Panc1 (cell line): ENCODE data around the gene ATP6V0A4. TPM values are rescaled to one million over a fixed set of nuclear protein-coding genes. Genes with fewer than 3 reads are reported as not detected.
A peak's percentile ranks its signal among the peaks of the same experiment; 100 is the strongest.

Experiments
- ATAC-seq: fragments of 200-7000 bp; cut with Tn5 transposase; 2 replicates; pipeline ENCODE4 v1.9.1; 2020; ENCODE audit warnings: mild to moderate bottlenecking, moderate library complexity
- BruUV-seq: library from RNA; stranded (reverse); fragments of 400-500 nt; replicated peaks from 2 replicates; lab custom pipeline; 2021; lab: Mats Ljungman, UMichigan
- CTCF ChIA-PET: fragments of 300-600 bp; sonication (Branson Sonifier 250); formaldehyde crosslinking; loops from one replicate; lab custom pipeline; 2022; ENCODE audit warnings: antibody characterized with exemption; lab: Charles Lee
- POLR2A ChIA-PET: fragments of 300-600 bp; sonication (Branson Sonifier 250); formaldehyde crosslinking; loops from one replicate; lab custom pipeline; 2022; ENCODE audit warnings: antibody characterized with exemption; lab: Charles Lee
- DNase-seq: peaks from one replicate; pipeline ENCODE4 v3.0.0-alpha.2; 2010; ENCODE audit warnings: low read depth, low spot score
- H3K27ac ChIP-seq: 2 replicates; pipeline ENCODE4 v1.5.1; 2011; ENCODE audit warnings: mild to moderate bottlenecking, low read length, inconsistent platforms
- H3K27me3 ChIP-seq: fragments of 200-500 bp; sonication (Bioruptor generic); 2 replicates; pipeline ENCODE4 v1.6.0; 2014; ENCODE audit warnings: low read length, inconsistent platforms; ENCODE audit not compliant: control insufficient read depth, insufficient read depth
- H3K36me3 ChIP-seq: fragments of 200-500 bp; sonication (Bioruptor generic); 2 replicates; pipeline ENCODE4 v1.5.1; 2014; ENCODE audit warnings: inconsistent platforms, mild to moderate bottlenecking, low read length, moderate library complexity; ENCODE audit not compliant: control insufficient read depth, insufficient read depth
- H3K4me1 ChIP-seq: 2 replicates; pipeline ENCODE4 v1.5.1; 2011; ENCODE audit warnings: inconsistent platforms, mild to moderate bottlenecking, low read length, moderate library complexity; ENCODE audit not compliant: control insufficient read depth, insufficient read depth
- H3K4me3 ChIP-seq, 2 experiments: 2 replicates each; pipeline ENCODE4 v1.5.1; 2011 to 2012; ENCODE audit warnings: low read depth in 2 of 2, low read length in 2 of 2, mild to moderate bottlenecking in 2 of 2, inconsistent platforms in 1 of 2, moderate library complexity in 1 of 2
- H3K9me3 ChIP-seq: fragments of 200-500 bp; sonication (Bioruptor generic); 2 replicates; pipeline ENCODE4 v1.5.1; 2014; ENCODE audit warnings: low read depth, mild to moderate bottlenecking, inconsistent platforms, low read length, moderate library complexity; ENCODE audit not compliant: control insufficient read depth, insufficient read depth
- POLR2AphosphoS5 ChIP-seq: IDR thresholded peaks from 2 replicates; pipeline ENCODE4 v1.6.1; 2012; ENCODE audit warnings: mild to moderate bottlenecking, low read depth, low read length, moderate library complexity
- SIN3A ChIP-seq: IDR thresholded peaks from 2 replicates; pipeline ENCODE4 v1.6.1; 2012; ENCODE audit warnings: low read depth, mild to moderate bottlenecking, low read length, moderate library complexity, borderline replicate concordance; ENCODE audit not compliant: insufficient read depth
- TCF7L2 ChIP-seq: IDR thresholded peaks from 2 replicates; pipeline ENCODE4 v1.6.1; 2011; ENCODE audit warnings: mild to moderate bottlenecking, low read depth, low read length, inconsistent platforms
- in situ Hi-C: cut with HindIII; loops from 2 replicates; pipeline ENCODE4 v1.10.0; 2016; ENCODE audit warnings: low sequenced_read_pairs, low pct_unique_long_range_greater_than_20kb
- intact Hi-C: fragments of 100-400 bp; cut with micrococcal nuclease; formaldehyde crosslinking; loops from one replicate; pipeline ENCODE4 v1.10.0; 2022; ENCODE audit not compliant: unreplicated experiment
- total RNA-seq: library from RNA; stranded (reverse); gene quantifications from one replicate; pipeline ENCODE4 v1.2.1, GENCODE V29; 2021; ENCODE audit not compliant: unreplicated experiment
- TF ChIP-seq, protein P1 (sequence below), 2 experiments: IDR thresholded peaks; 2 replicates each; pipeline ENCODE4 v1.6.1; 2011 to 2012; ENCODE audit warnings: low read depth in 2 of 2, control low read depth in 1 of 2, low read length in 1 of 2, mild to moderate bottlenecking in 1 of 2, moderate library complexity in 1 of 2; ENCODE audit not compliant: insufficient read depth in 1 of 2
- TF ChIP-seq, protein P2 (sequence below): fragments of 450-650 bp; IDR thresholded peaks from 2 replicates; pipeline ENCODE4 v1.5.1; 2017; ENCODE audit warnings: mild to moderate bottlenecking

The ATP6V0A4 gene
- total RNA-seq, 1 experiment from 2014 or later, result 0.15 TPM

DNA sequence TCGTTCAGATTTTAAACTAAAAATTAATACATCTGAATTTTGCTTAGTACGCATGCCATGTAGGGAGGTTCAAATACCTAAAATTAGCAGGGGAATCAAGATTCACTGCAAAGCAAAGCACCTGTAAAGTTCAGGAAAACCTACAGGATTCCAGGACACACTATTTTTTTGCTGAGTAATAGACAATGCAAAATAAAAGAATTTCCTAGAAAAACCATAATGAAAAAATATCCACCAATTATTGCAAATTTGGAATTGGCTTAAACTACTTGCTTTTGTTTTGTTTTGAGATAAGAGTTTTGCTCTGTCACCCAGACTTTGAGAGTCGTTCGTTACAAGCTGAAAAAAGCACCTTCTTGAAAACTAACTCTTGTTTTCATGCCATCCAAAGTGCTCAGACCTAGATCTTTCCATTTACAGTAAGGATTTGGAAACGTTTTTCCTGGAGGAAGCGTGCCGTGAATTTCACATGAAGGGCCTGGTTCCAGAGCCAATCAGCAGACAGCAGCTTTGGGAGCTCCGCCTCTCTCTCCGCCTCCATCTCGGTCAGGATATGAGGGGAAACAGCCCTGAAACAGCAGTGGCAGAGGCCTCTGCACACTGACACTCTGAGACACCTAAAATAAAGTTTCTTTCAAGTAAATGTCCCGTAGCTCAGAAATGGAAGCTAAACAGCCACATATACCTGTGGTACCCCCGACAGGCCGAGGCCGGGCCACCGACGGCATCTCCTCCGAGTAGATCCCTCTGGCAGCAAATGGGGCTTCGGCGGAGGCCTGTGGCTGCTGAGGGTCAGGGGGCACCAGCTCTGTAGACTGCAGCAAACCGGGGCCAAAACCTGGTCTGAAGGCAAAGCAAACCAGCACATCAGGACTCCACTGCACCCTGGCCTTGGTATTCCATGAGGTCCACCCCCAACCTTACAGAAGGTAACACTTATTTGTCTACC, 45.9 kb upstream of the ATP6V0A4 start:
- in situ Hi-C loops, result no loop called here
- ATAC-seq (no peak), DNase-seq (no peak)
- Histone ChIP-seq H3K27me3 (no peaks in the 10 kb centered on the region), H3K36me3 (no peaks in the 10 kb centered on the region; the same call in 1 of the 2 replicates), H3K4me1 (no peaks in the 10 kb centered on the region), H3K4me3 (no peak overlapping the region), H3K27ac (no peak overlapping the region), H3K9me3 (no peaks in the 10 kb centered on the region)
- TF ChIP-seq TCF7L2 (no peak), SIN3A (no peak), POLR2AphosphoS5 (no peak)
- TF ChIP-seq, protein P1, sequence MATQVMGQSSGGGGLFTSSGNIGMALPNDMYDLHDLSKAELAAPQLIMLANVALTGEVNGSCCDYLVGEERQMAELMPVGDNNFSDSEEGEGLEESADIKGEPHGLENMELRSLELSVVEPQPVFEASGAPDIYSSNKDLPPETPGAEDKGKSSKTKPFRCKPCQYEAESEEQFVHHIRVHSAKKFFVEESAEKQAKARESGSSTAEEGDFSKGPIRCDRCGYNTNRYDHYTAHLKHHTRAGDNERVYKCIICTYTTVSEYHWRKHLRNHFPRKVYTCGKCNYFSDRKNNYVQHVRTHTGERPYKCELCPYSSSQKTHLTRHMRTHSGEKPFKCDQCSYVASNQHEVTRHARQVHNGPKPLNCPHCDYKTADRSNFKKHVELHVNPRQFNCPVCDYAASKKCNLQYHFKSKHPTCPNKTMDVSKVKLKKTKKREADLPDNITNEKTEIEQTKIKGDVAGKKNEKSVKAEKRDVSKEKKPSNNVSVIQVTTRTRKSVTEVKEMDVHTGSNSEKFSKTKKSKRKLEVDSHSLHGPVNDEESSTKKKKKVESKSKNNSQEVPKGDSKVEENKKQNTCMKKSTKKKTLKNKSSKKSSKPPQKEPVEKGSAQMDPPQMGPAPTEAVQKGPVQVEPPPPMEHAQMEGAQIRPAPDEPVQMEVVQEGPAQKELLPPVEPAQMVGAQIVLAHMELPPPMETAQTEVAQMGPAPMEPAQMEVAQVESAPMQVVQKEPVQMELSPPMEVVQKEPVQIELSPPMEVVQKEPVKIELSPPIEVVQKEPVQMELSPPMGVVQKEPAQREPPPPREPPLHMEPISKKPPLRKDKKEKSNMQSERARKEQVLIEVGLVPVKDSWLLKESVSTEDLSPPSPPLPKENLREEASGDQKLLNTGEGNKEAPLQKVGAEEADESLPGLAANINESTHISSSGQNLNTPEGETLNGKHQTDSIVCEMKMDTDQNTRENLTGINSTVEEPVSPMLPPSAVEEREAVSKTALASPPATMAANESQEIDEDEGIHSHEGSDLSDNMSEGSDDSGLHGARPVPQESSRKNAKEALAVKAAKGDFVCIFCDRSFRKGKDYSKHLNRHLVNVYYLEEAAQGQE (IDR thresholded peaks at IDR 0.05; ENCODE audit: insufficient read depth in 1 of 2, low read depth in 2 of 2, low read length in 1 of 2), result no peak
- TF ChIP-seq, protein P2, sequence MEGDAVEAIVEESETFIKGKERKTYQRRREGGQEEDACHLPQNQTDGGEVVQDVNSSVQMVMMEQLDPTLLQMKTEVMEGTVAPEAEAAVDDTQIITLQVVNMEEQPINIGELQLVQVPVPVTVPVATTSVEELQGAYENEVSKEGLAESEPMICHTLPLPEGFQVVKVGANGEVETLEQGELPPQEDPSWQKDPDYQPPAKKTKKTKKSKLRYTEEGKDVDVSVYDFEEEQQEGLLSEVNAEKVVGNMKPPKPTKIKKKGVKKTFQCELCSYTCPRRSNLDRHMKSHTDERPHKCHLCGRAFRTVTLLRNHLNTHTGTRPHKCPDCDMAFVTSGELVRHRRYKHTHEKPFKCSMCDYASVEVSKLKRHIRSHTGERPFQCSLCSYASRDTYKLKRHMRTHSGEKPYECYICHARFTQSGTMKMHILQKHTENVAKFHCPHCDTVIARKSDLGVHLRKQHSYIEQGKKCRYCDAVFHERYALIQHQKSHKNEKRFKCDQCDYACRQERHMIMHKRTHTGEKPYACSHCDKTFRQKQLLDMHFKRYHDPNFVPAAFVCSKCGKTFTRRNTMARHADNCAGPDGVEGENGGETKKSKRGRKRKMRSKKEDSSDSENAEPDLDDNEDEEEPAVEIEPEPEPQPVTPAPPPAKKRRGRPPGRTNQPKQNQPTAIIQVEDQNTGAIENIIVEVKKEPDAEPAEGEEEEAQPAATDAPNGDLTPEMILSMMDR, result no peak
- no TSS peak for BruUV-seq
- intact Hi-C loops, result no loop called here
- ChIA-PET CTCF (no interaction called here), POLR2A (no interaction called here)

DNA sequence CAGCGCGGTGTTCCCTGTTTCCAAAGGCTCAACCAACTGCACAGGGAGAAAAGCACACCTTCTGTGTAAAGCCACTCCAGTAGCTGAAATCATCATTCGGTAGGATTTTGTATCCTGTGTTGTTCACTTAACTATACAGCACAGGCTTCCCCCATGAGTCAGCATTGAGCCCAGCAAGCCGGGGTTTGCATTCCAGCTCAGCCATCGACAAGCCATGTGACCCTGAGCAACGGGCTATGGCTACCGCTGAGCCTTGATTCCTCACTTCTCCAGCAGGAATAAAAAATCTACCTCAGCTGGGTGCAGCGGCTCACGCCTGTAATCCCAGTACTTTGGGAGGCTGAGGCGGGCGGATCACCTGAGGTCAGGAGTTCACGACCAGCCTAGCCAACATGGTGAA, 44.1 kb upstream of the ATP6V0A4 start:
- no peaks in the 10 kb centered on the region for H3K27me3 ChIP-seq
- H3K4me1 ChIP-seq, result no peaks in the 10 kb centered on the region
- in situ Hi-C loops, result no loop called here
- no TSS peak for BruUV-seq
- ChIA-PET POLR2A (no interaction called here), CTCF (no interaction called here)
- H3K36me3 ChIP-seq, result no peaks in the 10 kb centered on the region
- TF ChIP-seq, protein P2, result no peak
- TF ChIP-seq POLR2AphosphoS5 (no peak), SIN3A (no peak), TCF7L2 (no peak)
- TF ChIP-seq, protein P1 (IDR thresholded peaks at IDR 0.05; ENCODE audit: insufficient read depth in 1 of 2, low read depth in 2 of 2, low read length in 1 of 2), result no peak
- intact Hi-C loops, result no loop called here
- H3K9me3 ChIP-seq, result no peaks in the 10 kb centered on the region
- no peak overlapping the region for H3K4me3 ChIP-seq
- ATAC-seq (peak; percentile 71; the same call in 1 of the 2 replicates), DNase-seq (no peak)
- no peak overlapping the region for H3K27ac ChIP-seq
